C1 segment of cervical spinal cord (tissue), 14 donors: ENCODE data around the gene EPB41L2.

Source experiments
- DNase-seq, 14 donors: peaks; one replicate each; lab custom pipeline; 2025; lab: John Stamatoyannopoulos, UW

The EPB41L2 gene

DNA sequence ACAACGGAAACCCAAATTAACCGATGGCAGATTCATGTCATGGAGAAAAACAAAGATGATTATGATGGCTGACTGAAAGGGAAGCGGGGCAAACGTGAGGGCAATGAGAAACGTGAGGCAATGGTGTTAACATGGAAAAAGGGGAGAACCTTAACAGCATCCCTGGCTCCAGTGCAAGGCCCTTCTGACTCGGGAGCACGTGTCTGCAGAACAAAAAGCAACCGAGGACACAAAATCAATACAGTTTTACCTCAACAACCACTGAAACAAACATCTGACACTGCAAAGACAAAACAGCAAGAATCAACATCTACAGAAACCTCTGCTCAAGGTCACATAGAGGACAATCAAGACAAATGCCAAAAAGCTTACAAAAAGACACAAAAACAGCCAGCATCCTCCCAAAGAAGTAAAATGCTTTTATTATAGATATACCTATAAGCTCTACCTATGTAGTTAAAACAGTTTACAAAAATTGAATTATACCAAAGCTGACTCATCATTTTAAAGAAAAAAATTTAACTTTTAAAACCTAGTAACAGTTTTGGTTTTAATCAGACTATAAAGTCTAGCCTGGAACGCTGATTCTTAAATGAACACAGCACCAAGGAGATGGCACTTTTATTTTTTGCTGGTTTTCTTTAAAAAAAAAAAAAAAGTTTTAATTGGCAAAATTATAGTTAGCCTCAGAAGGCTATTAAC lies 192.7 kb downstream of the EPB41L2 start:
- DNase-seq = no peak

DNA sequence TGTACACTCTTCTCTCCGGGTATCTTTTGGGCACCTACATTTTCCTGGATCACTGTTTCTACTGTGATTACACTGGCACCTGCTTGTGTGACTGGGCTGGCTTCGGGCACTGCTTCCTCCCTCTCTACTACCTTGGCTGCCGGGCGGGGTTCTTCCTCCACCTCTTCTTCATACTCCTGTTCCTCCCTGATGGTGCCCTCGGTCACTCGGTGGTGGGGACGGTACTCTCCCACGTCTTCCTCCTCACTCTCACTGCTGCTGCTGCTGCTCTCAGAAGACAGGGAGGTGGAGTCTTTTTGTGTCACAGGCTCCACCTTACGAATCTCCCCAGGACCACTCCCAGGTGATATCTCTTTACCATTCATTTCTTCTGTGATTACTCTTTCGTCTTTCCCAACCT lies 193.4 kb downstream of the EPB41L2 start:
- DNase-seq = no peak

- DNase-seq = no peak
Observed at GRCh38 chr6:130865793-130866192, 197.3 kb downstream of the EPB41L2 start.

DNA sequence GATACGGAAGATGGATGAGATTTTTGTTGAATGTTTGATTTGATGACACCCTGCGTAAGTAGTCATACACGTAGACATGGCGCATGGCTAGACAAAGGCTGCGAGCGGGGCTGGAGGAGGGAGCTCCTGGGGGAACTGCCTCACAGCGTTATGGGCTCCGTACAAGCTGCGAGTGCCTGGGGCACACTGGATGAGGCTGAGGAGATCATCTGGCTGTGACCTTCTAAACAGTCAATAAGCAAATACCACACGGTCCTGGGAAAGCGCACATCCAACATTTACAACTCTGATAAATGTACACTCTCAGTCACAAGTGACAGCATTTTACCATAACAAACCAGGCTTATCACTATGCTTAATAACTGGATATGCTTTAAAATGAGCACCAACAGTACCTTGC lies 198.7 kb downstream of the EPB41L2 start:
- no peak for DNase-seq

- no peak for DNase-seq
Observed at GRCh38 chr6:130863415-130864230, 199.4 kb downstream of the EPB41L2 start.

DNA sequence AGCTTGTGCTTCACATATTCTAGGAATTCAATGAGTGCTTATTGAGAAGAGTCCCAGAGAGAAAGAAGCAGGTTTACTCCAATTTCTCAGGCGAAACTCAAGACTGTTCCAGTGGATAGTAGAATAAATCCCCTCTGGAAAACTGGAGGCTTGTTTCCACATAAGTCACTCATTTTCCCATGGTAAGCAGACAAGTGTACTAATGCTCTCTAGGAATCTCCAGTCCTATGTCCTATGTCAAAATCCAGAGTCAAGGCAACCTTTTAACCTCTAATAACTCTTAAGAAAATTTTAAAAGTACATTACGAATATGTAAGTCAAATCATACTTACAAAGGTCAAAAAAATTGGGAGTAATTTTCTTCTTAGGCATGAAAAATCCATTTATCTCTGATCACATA lies 200.7 kb downstream of the EPB41L2 start:
- DNase-seq = no peak

DNA sequence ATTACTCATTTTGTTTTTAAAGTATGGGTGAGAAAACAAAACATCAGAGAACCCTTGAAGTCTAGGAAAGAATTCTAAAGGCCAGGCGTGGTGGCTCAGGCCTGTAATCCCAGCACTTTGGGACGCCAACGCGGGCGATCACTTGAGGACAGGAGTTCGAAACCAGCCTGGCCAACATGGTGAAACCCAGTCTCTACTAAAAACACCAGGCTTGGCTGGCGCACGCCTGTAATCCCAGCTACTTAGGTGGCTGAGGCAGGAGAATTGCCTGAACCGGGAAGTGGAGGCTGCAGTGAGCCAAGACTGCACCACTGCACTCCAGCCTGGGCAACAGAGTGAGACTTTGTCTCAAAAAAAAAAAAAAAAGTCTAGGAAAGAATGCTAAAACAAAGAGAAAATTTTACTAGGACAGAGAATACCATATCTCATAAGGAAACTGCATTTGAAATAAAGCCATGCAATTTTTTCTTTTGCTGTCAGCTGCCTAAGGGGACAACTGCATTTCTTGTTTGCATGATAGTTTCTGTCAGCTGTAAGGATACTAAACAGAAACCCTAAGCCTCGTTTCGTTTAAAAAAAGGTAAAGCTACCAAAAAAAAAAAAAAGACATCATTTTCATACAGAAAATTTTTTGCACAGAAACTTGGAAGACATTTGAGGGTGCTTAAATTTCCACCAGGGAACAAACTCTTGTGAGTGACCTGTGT lies 203.7 kb downstream of the EPB41L2 start:
- no peak for DNase-seq

GRCh38 chr6:130858498-130859160 lies 204.4 kb downstream of the EPB41L2 start:
- DNase-seq = no peak

DNA sequence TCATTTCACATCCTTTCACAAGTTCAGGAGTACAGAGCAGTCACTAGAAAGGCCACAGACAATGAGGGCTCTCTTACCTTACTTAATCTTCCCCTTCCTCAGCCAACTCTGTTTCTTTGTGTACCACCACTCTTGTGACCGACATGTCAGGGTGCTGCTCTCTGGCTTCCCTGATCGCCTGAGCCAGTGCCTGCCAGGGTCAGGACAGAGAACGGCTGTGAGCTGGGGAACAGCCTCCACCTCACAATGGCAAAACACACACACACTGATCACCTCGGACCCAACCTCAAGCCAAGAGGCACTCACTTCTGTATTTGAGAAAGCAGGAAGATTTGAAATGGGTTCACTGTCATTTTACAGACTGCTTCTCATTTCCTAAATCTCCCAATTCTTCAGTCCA lies 205.0 kb downstream of the EPB41L2 start:
- no peak for DNase-seq

GRCh38 chr6:130853555-130854183 lies 209.4 kb downstream of the EPB41L2 start:
- no peak for DNase-seq

- no peak for DNase-seq
Observed at GRCh38 chr6:130852844-130853554, 210.0 kb downstream of the EPB41L2 start.

DNA sequence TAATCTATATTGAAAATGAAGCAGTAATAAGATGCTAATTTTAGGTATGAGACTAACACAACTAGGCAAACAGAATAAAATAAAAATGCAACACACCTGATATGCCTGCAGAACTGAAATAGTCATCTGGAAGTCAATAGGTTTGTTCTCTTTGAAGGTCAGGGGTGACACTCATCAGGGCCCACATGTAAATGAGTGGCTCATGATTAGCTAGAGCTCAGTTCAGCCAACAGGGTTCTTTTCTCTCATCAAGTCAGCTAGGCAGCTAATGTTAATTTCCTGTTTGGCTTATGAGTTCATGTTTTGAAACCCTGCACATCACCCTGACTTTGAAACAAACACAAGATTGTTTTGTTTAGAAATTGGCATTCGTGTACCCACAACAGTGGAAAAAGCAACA lies 212.0 kb downstream of the EPB41L2 start:
- DNase-seq = no peak

DNA sequence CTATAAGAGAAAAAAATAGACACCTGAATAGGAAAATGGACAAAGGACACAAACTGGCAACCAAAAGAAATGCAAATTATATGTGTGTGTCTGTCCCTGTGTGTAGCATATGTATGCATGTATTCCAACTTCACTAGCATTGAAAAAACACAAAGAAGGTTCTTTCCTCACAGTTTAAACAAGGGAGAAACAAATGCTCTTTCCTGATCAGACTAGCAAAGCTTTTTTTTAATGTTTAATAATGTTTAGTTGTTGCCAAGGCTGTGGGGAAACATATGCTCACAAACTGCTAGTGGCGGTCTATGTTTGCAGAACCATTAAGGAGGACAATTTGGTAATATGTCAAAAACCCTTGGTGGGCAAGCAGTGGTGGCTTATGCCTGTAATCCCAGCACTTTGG lies 213.5 kb downstream of the EPB41L2 start:
- DNase-seq = no peak

DNA sequence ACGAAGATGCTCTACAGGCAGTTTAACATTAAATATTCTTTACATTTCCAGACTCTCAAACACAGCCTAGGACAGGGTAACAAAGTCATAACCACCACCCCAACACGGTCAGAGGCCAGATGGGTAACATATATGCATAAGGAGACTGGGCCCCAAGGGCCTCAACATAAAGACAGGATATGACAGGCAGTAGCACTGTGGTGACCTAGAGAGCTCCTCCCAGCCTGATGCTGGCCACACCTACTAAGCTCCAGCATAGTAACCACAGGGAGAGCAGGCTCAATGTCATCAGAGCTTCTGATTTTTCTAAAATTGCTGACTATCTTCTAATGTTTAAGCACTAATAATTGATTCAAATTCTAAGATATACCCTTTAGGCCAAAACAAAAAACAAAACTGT lies 214.1 kb downstream of the EPB41L2 start:
- DNase-seq = no peak

DNA sequence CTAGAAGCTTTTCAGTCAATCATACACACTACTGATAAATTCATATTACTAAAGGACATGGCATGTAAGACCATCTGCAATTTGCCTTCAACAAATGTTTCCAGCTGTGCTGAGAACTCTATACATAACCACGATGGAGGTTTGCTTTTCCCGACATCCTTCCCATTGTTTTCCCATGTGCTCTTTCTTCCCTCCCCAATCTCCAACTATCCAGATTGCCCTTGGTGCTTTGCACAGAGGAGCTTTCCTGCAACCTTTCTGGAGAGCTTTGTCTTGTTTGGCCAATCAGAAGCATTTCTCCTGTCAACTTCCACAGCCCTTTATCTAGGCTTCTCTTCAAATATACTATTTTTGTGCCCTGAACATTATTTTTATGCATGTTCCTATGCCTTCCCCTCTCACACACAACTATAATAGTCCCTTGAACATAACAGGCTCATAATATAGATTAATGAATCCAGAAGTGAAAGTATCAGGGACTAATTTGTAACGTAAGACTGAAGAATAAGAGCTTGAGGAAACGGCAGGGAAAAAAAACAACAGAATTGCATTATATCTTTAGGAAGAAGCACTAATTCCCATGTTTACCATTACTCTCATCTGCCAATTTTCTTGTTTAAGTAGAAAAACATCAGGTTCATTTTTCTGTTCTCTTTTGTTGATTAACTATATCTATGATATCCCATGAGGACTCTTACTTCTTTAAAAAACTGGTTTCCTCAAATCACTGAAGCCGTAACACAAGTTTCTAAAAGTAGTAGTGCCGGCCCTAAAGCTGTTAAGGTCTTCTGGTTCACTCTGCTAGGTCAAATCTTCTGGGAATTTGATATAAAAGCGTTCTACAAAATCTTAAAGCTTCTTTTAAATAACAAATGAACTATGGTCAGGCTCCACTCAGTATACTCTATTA lies 215.8 kb downstream of the EPB41L2 start:
- no peak for DNase-seq

GRCh38 chr6:130846501-130846900 lies 216.5 kb downstream of the EPB41L2 start:
- no peak for DNase-seq

DNA sequence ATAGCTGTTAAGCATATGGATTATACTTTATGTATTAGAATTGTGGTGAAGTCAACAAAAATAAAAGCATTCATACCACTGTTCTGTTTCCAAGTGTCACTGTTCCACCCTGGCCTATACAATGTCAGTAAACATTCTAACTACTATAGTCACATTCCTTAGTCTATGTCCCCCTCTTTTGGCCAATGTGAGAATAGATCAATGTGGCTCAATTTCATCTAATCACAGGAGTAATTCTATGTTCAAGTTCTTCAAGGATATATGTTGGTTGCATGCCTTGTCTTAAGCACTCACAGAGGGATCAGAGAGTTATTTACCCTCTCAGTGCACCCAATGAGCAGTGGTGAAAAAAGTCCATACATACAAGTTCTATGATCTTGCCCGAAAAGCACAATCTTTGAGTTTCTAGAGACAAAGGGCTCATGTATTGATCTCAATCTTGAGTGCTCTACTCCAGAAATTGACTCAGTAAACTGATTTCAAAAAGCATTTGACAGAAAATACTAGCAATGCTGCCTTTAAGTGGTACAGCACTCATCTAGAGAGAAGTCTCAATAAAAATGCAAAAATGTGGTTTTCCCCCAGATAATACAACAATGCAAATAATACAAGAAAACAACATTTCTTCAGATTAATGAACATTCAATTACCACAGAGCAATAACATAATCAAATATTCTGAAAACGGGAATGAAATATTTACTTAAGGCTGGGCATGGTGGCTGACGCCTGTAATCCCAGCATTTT lies 219.3 kb downstream of the EPB41L2 start:
- DNase-seq = no peak

DNA sequence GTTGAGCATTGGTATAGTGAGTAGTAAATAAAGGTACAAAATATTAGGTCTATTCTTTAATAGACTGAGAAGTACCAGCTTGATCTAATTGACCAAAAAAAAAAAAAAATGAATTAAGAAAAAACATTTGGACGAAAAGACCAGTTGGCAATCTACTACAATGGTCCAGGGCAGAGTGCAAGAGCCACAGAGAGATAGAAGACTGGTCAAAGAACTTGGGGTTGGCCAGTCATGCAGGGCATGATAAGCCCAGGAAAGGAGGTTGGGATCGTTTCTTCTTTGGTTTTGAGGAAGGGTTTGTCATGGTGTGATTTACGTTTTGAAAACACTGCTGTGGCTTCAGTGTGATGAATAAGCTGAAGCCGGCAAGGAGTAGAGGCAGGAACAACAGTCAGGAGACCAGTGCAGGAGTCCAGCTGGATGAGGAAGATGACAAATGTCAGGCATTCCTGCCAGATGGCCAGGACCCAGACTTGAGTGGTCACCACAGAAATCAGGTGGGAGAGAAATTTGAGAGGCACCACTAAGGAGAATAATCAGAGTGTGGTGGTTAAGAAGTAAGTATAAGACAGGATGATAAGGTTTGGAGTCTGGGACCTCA lies 221.8 kb downstream of the EPB41L2 start:
- no peak for DNase-seq

DNA sequence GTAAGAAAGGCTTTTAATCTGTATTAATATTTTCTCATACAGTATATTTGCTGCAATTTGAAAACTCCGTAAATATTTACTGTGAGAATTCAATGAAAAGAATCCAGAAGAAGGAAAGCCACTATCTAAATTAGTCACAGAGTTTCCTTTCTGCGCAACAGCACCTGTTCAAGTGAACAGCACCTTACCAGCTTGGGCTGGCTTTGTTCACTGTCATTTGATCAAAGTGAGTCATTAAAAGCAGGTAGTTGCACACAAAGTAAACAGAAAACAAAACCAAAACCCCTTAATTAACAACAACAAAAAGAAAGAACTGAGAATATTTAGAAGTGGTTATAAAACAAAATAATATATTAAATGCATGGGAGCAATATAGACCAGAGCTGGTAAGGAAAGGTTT lies 223.0 kb downstream of the EPB41L2 start:
- no peak for DNase-seq
